ENCODE measurements around the gene FBXO9.
A peak's percentile ranks its signal among the peaks of the same experiment; 100 is the strongest.

Gene FBXO9

GRCh38 chr6:53065266-53066076, at the start of gene FBXO9:
FBXO9 (plus strand) TSS chr6:53065404; CDS start chr6:53065790, 386 bp downstream.
- Histone ChIP-seq H3K9me3 (no peaks in the 10 kb centered on the region), H4K20me1 (peaks cover 33% of the 10 kb centered on the region), H3K9ac (peak within 1 kb of the TSS; percentile 91), H3K4me3 (peak within 1 kb of the TSS; percentile 88), H3K27me3 (no peaks in the 10 kb centered on the region), H3K4me1 (peaks cover 29% of the 10 kb centered on the region), H3K4me2 (peak within 1 kb of the TSS; percentile 96), H3K27ac (peak within 1 kb of the TSS; percentile 90), H3K36me3 (peaks cover 4% of the 10 kb centered on the region)
- TF ChIP-seq Cebpa-rat (IDR thresholded peaks at IDR 0.05) = no peak

- H3K27me3 ChIP-seq = no peaks in the 10 kb centered on the region
- H3K9ac ChIP-seq = no peak overlapping the region
- H4K20me1 ChIP-seq = no peaks in the 10 kb centered on the region
- H3K27ac ChIP-seq = no peak overlapping the region
- peaks cover 97% of the 10 kb centered on the region for H3K36me3 ChIP-seq
- no peak overlapping the region for H3K4me3 ChIP-seq
- H3K4me1 ChIP-seq = no peaks in the 10 kb centered on the region
- no peak for TF ChIP-seq Cebpa-rat (IDR thresholded peaks at IDR 0.05)
- no peaks in the 10 kb centered on the region for H3K9me3 ChIP-seq
- H3K4me2 ChIP-seq = no peak overlapping the region
Observed at GRCh38 chr6:53015486-53015885, 49.7 kb upstream of the FBXO9 start.

GRCh38 chr6:53018446-53018845, 46.8 kb upstream of the FBXO9 start:
- no peak overlapping the region for H3K4me2 ChIP-seq
- no peaks in the 10 kb centered on the region for H3K9me3 ChIP-seq
- no peak for TF ChIP-seq Cebpa-rat (IDR thresholded peaks at IDR 0.05)
- no peaks in the 10 kb centered on the region for H4K20me1 ChIP-seq
- no peak overlapping the region for H3K27ac ChIP-seq
- H3K27me3 ChIP-seq = no peaks in the 10 kb centered on the region
- no peaks in the 10 kb centered on the region for H3K4me1 ChIP-seq
- H3K4me3 ChIP-seq = no peak overlapping the region
- H3K36me3 ChIP-seq = peaks cover 78% of the 10 kb centered on the region
- H3K9ac ChIP-seq = no peak overlapping the region

GRCh38 chr6:53020005-53020744, 45.0 kb upstream of the FBXO9 start:
- Histone ChIP-seq H3K27ac (no peak overlapping the region), H3K9ac (no peak overlapping the region), H3K4me3 (no peak overlapping the region), H3K36me3 (peaks cover 78% of the 10 kb centered on the region), H4K20me1 (no peaks in the 10 kb centered on the region), H3K27me3 (no peaks in the 10 kb centered on the region), H3K9me3 (no peaks in the 10 kb centered on the region), H3K4me1 (no peaks in the 10 kb centered on the region), H3K4me2 (no peak overlapping the region)
- TF ChIP-seq Cebpa-rat (IDR thresholded peaks at IDR 0.05) = no peak

- TF ChIP-seq Cebpa-rat (IDR thresholded peaks at IDR 0.05) = no peak
- no peaks in the 10 kb centered on the region for H3K4me1 ChIP-seq
- no peak overlapping the region for H3K4me2 ChIP-seq
- H4K20me1 ChIP-seq = no peaks in the 10 kb centered on the region
- H3K9ac ChIP-seq = no peak overlapping the region
- no peak overlapping the region for H3K4me3 ChIP-seq
- no peaks in the 10 kb centered on the region for H3K27me3 ChIP-seq
- H3K36me3 ChIP-seq = peaks cover 78% of the 10 kb centered on the region
- H3K9me3 ChIP-seq = no peaks in the 10 kb centered on the region
- H3K27ac ChIP-seq = no peak overlapping the region
Observed at GRCh38 chr6:53023323-53023722, 41.9 kb upstream of the FBXO9 start.

GRCh38 chr6:53026526-53026925, 38.7 kb upstream of the FBXO9 start:
- H3K4me1 ChIP-seq = no peaks in the 10 kb centered on the region
- no peak for TF ChIP-seq Cebpa-rat (IDR thresholded peaks at IDR 0.05)

GRCh38 chr6:53027131-53027718, 38.0 kb upstream of the FBXO9 start:
- H3K4me1 ChIP-seq = no peaks in the 10 kb centered on the region
- peaks cover 97% of the 10 kb centered on the region for H3K36me3 ChIP-seq
- H3K4me2 ChIP-seq = no peak overlapping the region
- no peak overlapping the region for H3K9ac ChIP-seq
- H3K9me3 ChIP-seq = no peaks in the 10 kb centered on the region
- H3K27ac ChIP-seq = no peak overlapping the region
- no peak for TF ChIP-seq Cebpa-rat (IDR thresholded peaks at IDR 0.05)
- H3K27me3 ChIP-seq = no peaks in the 10 kb centered on the region
- no peak overlapping the region for H3K4me3 ChIP-seq
- H4K20me1 ChIP-seq = no peaks in the 10 kb centered on the region

More at GRCh38 chr6:53026526-53026925, 38.7 kb upstream of the FBXO9 start:
- H3K27me3 ChIP-seq = no peaks in the 10 kb centered on the region
- no peaks in the 10 kb centered on the region for H3K9me3 ChIP-seq
- no peak overlapping the region for H3K9ac ChIP-seq
- no peak overlapping the region for H3K4me2 ChIP-seq
- H4K20me1 ChIP-seq = no peaks in the 10 kb centered on the region
- H3K4me3 ChIP-seq = no peak overlapping the region
- H3K27ac ChIP-seq = no peak overlapping the region
- H3K36me3 ChIP-seq = peaks cover 90% of the 10 kb centered on the region

- H3K9ac ChIP-seq = no peak overlapping the region
- H3K4me2 ChIP-seq = no peak overlapping the region
- no peak overlapping the region for H3K27ac ChIP-seq
- H3K27me3 ChIP-seq = no peaks in the 10 kb centered on the region
- TF ChIP-seq Cebpa-rat (IDR thresholded peaks at IDR 0.05) = no peak
- no peaks in the 10 kb centered on the region for H3K9me3 ChIP-seq
- no peaks in the 10 kb centered on the region for H3K4me1 ChIP-seq
- no peak overlapping the region for H3K4me3 ChIP-seq
- no peaks in the 10 kb centered on the region for H4K20me1 ChIP-seq
- peaks cover 95% of the 10 kb centered on the region for H3K36me3 ChIP-seq
Observed at GRCh38 chr6:53028467-53028866, 36.7 kb upstream of the FBXO9 start.

- TF ChIP-seq Cebpa-rat (IDR thresholded peaks at IDR 0.05) = no peak
- no peak overlapping the region for H3K4me3 ChIP-seq
- H4K20me1 ChIP-seq = peaks cover 6% of the 10 kb centered on the region; the same call in 1 of the 2 replicates
- no peak overlapping the region for H3K9ac ChIP-seq
- H3K4me1 ChIP-seq = no peaks in the 10 kb centered on the region
- no peaks in the 10 kb centered on the region for H3K27me3 ChIP-seq
- H3K9me3 ChIP-seq = no peaks in the 10 kb centered on the region
- no peak overlapping the region for H3K4me2 ChIP-seq
- H3K36me3 ChIP-seq = peaks cover 95% of the 10 kb centered on the region
- H3K27ac ChIP-seq = no peak overlapping the region
Observed at GRCh38 chr6:53029257-53029656, 35.9 kb upstream of the FBXO9 start.

GRCh38 chr6:53029761-53030160, 35.4 kb upstream of the FBXO9 start:
- H3K9ac ChIP-seq = no peak overlapping the region
- TF ChIP-seq Cebpa-rat (IDR thresholded peaks at IDR 0.05) = no peak
- H4K20me1 ChIP-seq = peaks cover 11% of the 10 kb centered on the region; the same call in 1 of the 2 replicates
- peaks cover 95% of the 10 kb centered on the region for H3K36me3 ChIP-seq
- no peaks in the 10 kb centered on the region for H3K27me3 ChIP-seq
- no peaks in the 10 kb centered on the region for H3K9me3 ChIP-seq
- no peak overlapping the region for H3K4me3 ChIP-seq
- H3K4me1 ChIP-seq = no peaks in the 10 kb centered on the region
- no peak overlapping the region for H3K27ac ChIP-seq
- H3K4me2 ChIP-seq = no peak overlapping the region
